HepG2 (cell line): ENCODE results near the gene LCE1A. TPM values are rescaled to one million over a fixed set of nuclear protein-coding genes. Genes with fewer than 3 reads are reported as not detected.

Experiments
- ATAC-seq: fragments of 200-7000 bp; cut with Tn5 transposase; 3 replicates; pipeline ENCODE4 v1.9.1; 2020; ENCODE audit warnings: mild to moderate bottlenecking, moderate library complexity
- BruUV-seq: library from RNA; stranded (reverse); fragments of 400-500 nt; replicated peaks from 2 replicates; lab custom pipeline; 2021; lab: Mats Ljungman, UMichigan
- CTCF ChIA-PET: fragments of 300-600 bp; formaldehyde crosslinking; extraction: SDS; loops from one replicate; lab custom pipeline; 2021; ENCODE audit warnings: low total read pairs, inconsistent platforms, low intra/inter-chr PET ratio; lab: Yijun Ruan, JAX
- POLR2A ChIA-PET: fragments of 350-600 bp; sonication (Branson Sonifier 250); formaldehyde crosslinking; loops from one replicate; lab custom pipeline; 2020; ENCODE audit warnings: antibody characterized with exemption, inconsistent platforms; lab: Yijun Ruan, JAX
- DNase-seq: peaks from one replicate; pipeline ENCODE4 v3.0.0-alpha.2; 2015; ENCODE audit warnings: low spot score
- FAIRE-seq: peaks from 3 replicates; lab custom pipeline; 2011; peaks lifted over from hg19 to GRCh38; lab: Jason Lieb, UNC
- H2AFZ ChIP-seq: one replicate; pipeline ENCODE4 v1.6.1; 2011; ENCODE audit warnings: low read length, inconsistent platforms
- H3K27ac ChIP-seq: fragments of 300-600 bp; 3 replicates; pipeline ENCODE4 v1.8.0; 2011; ENCODE audit warnings: mixed run types, mild to moderate bottlenecking, mixed read lengths, low read length, inconsistent platforms; ENCODE audit not compliant: insufficient read depth; ENCODE audit errors: extremely low read length
- H3K27me3 ChIP-seq, 2 experiments: fragments of 200-600 bp in 1 of 2; 2 replicates in 1 of 2; 3 replicates in 1 of 2; pipeline versions ENCODE4 v1.6.0 to v1.8.0; 2011; ENCODE audit warnings: low read length in 2 of 2, mild to moderate bottlenecking in 2 of 2, moderate library complexity in 2 of 2, inconsistent platforms in 1 of 2; ENCODE audit not compliant: insufficient read depth in 2 of 2, control insufficient read depth in 1 of 2
- H3K36me3 ChIP-seq, 2 experiments: fragments of 200-600 bp in 1 of 2; replicated peaks in 1 of 2; 2 replicates in 1 of 2; 3 replicates in 1 of 2; pipeline versions ENCODE4 v1.5.1 to v1.8.0; 2011; ENCODE audit warnings: low read length in 2 of 2, inconsistent platforms in 1 of 2; ENCODE audit not compliant: insufficient read depth in 2 of 2, control insufficient read depth in 1 of 2
- H3K4me1 ChIP-seq: 2 replicates; pipeline ENCODE4 v1.5.1; 2012; ENCODE audit warnings: low read length, inconsistent platforms; ENCODE audit not compliant: insufficient read depth
- H3K4me2 ChIP-seq: 2 replicates; pipeline ENCODE4 v1.6.0; 2011; ENCODE audit warnings: low read depth, low read length, inconsistent platforms
- H3K4me3 ChIP-seq, 3 experiments: fragments of 200-600 bp in 1 of 3; sonication (generic), shearing (Covaris generic) in 1 of 3; replicated peaks in 1 of 3; 2 replicates each; pipeline ENCODE4 v1.5.1; 2011 to 2016; ENCODE audit warnings: low read length in 3 of 3, inconsistent platforms in 2 of 3, low read depth in 2 of 3, mild to moderate bottlenecking in 2 of 3, control low read depth in 1 of 3, mixed read lengths in 1 of 3; ENCODE audit not compliant: insufficient read depth in 1 of 3
- H3K79me2 ChIP-seq: one replicate; pipeline ENCODE4 v1.6.1; 2011; ENCODE audit warnings: low read length, inconsistent platforms; ENCODE audit not compliant: insufficient read depth
- H3K9ac ChIP-seq: 2 replicates; pipeline ENCODE4 v1.6.0; 2011; ENCODE audit warnings: mild to moderate bottlenecking, low read depth, low read length, inconsistent platforms; ENCODE audit not compliant: insufficient read depth
- H3K9me3 ChIP-seq: 2 replicates; pipeline ENCODE4 v1.5.1; 2012; ENCODE audit warnings: mild to moderate bottlenecking, low read length
- H4K20me1 ChIP-seq: 2 replicates; pipeline ENCODE4 v1.6.0; 2011; ENCODE audit warnings: inconsistent platforms, mild to moderate bottlenecking, low read length, moderate library complexity; ENCODE audit not compliant: insufficient read depth
- ATF7 ChIP-seq, 2 experiments: fragments of 450-650 bp in 1 of 2; sonication (generic) in 1 of 2; formaldehyde crosslinking in 1 of 2; IDR thresholded peaks; 2 replicates each; pipeline versions ENCODE4 v1.4.0 to v1.6.1; 2016 to 2020; ENCODE audit warnings: antibody characterized with exemption in 1 of 2, mild to moderate bottlenecking in 1 of 2, missing genetic modification reagents in 1 of 2
- HNRNPL ChIP-seq: fragments of 200-400 bp; formaldehyde crosslinking; IDR thresholded peaks from 2 replicates; pipeline ENCODE4 v1.6.1; 2017; ENCODE audit warnings: mild to moderate bottlenecking, low read depth, low read length
- SATB2 ChIP-seq: sonication (generic); formaldehyde crosslinking; IDR thresholded peaks from 2 replicates; pipeline ENCODE4 v1.5.0; 2020; ENCODE audit warnings: missing genetic modification reagents
- SP140L ChIP-seq: sonication (generic); formaldehyde crosslinking; IDR thresholded peaks from 2 replicates; pipeline ENCODE4 v1.4.0; 2020; ENCODE audit warnings: missing genetic modification reagents, borderline replicate concordance
- ZNF674 ChIP-seq: sonication (generic); formaldehyde crosslinking; IDR thresholded peaks from 2 replicates; pipeline ENCODE4 v1.5.0; 2020; ENCODE audit warnings: low read depth, mild to moderate bottlenecking, missing genetic modification reagents
- in situ Hi-C: cut with HindIII; loops from 2 replicates; pipeline ENCODE4 v1.10.0; 2017; ENCODE audit warnings: low pct_unique_long_range_greater_than_20kb; ENCODE audit not compliant: extremely low pct_ligation_motif_present
- intact Hi-C: fragments of 100-400 bp; cut with micrococcal nuclease; formaldehyde crosslinking; loops from one replicate; pipeline ENCODE4 v1.10.0; 2022; ENCODE audit not compliant: unreplicated experiment
- polyA plus RNA-seq, 8 experiments: library from polyadenylated mRNA; depleted of rRNA in 3 of 8; stranded (reverse) in 7 of 8; unstranded in 1 of 8; fragments of >200 nt; fragmentation: Illumina TruSeq in 4 of 8; extraction: Trizol in 4 of 8; gene quantifications; 2 replicates each; pipeline versions ENCODE4 v1.2.1 to v1.2.3, GENCODE V29; 2011 to 2016; ENCODE audit warnings: low read depth in 4 of 8, missing spikeins in 1 of 8, mixed read lengths in 1 of 8; ENCODE audit not compliant: insufficient read depth in 1 of 8
- total RNA-seq, 5 experiments: library from RNA; depleted of rRNA; stranded (reverse); fragments of >200 nt; fragmentation: Illumina TruSeq; extraction: Trizol; gene quantifications; 2 replicates each; pipeline ENCODE4 v1.2.3, GENCODE V29; 2016; ENCODE audit warnings: low read depth in 1 of 5
- TF ChIP-seq, protein P1 (sequence below): sonication (generic); formaldehyde crosslinking; IDR thresholded peaks from 2 replicates; pipeline ENCODE4 v1.4.0; 2020; ENCODE audit warnings: mild to moderate bottlenecking, low read depth, missing genetic modification reagents
- TF ChIP-seq, protein P2 (sequence below): sonication (generic); formaldehyde crosslinking; IDR thresholded peaks from 2 replicates; pipeline ENCODE4 v1.9.0; 2022; ENCODE audit warnings: missing genetic modification reagents, mild to moderate bottlenecking, borderline replicate concordance

LCE1A gene
- total and polyA plus RNA-seq, 2 of the 13 experiments (the other 11 are each of a cell fraction or from before 2014, with no cell fraction given): not detected

DNA sequence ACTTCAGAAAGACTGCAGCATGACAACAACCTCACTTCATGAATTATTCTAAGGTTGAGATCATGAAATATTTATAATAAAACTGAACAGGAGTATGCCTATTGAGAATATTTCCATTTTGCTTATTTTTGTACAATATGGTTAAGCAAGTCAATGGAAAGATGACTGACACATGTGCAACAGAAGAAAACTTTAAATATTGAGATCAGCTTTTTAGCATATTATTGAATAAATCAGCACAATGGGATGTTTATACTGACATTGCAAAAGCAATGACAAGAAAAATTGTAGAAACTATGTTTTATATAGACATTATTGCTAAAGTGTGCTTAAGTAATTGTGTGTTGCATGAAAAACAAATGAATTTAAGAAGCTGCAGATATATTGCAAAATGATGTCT is 37.2 kb downstream of the LCE1A start:
- POLR2A ChIA-PET: no interaction called here
- FAIRE-seq (no peak), ATAC-seq (no peak), DNase-seq (no peak)
- Histone ChIP-seq H3K27me3 (no peaks in the 10 kb centered on the region), H3K79me2 (no peaks in the 10 kb centered on the region), H4K20me1 (no peaks in the 10 kb centered on the region), H3K36me3 (no peaks in the 10 kb centered on the region), H3K4me2 (no peak overlapping the region), H3K4me1 (no peaks in the 10 kb centered on the region), H2AFZ (no peak overlapping the region), H3K9ac (no peak overlapping the region), H3K9me3 (no peaks in the 10 kb centered on the region), H3K4me3 (no peak overlapping the region), H3K27ac (no peak overlapping the region)
- in situ Hi-C loops (no loop called here), intact Hi-C loops (no loop called here)
- BruUV-seq: no TSS peak
- CTCF ChIA-PET: no interaction called here
- TF ChIP-seq ZNF674 (CRISPR knock-in tag) (no peak), SATB2 (CRISPR knock-in tag) (no peak), SP140L (CRISPR knock-in tag) (no peak), HNRNPL (no peak), ATF7 (IDR thresholded peaks at IDR 0.05) (no peak), ATF7 (CRISPR knock-in tag; IDR thresholded peaks at IDR 0.05) (no peak)
- TF ChIP-seq, protein P1, sequence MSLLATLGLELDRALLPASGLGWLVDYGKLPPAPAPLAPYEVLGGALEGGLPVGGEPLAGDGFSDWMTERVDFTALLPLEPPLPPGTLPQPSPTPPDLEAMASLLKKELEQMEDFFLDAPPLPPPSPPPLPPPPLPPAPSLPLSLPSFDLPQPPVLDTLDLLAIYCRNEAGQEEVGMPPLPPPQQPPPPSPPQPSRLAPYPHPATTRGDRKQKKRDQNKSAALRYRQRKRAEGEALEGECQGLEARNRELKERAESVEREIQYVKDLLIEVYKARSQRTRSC (CRISPR knock-in tag): no peak
- TF ChIP-seq, protein P2, sequence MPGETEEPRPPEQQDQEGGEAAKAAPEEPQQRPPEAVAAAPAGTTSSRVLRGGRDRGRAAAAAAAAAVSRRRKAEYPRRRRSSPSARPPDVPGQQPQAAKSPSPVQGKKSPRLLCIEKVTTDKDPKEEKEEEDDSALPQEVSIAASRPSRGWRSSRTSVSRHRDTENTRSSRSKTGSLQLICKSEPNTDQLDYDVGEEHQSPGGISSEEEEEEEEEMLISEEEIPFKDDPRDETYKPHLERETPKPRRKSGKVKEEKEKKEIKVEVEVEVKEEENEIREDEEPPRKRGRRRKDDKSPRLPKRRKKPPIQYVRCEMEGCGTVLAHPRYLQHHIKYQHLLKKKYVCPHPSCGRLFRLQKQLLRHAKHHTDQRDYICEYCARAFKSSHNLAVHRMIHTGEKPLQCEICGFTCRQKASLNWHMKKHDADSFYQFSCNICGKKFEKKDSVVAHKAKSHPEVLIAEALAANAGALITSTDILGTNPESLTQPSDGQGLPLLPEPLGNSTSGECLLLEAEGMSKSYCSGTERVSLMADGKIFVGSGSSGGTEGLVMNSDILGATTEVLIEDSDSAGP (CRISPR knock-in tag): no peak
